Cardiac fibroblast (primary cell): ENCODE measurements around the gene WWTR1.

ENCODE experiments used
- DNase-seq, 2 donors: peaks; one replicate each; pipeline versions ENCODE4 v3.0.0 to v3.0.0-alpha.2; 2010; ENCODE audit warnings: low read depth in 2 of 2
- H3K4me3 ChIP-seq, 2 donors: replicated peaks in 1 of 2; 1 replicate in 1 of 2; 2 replicates in 1 of 2; pipeline ENCODE4 v1.5.1; 2011; ENCODE audit warnings: low read depth in 2 of 2, low read length in 2 of 2, mild to moderate bottlenecking in 2 of 2, moderate library complexity in 1 of 2
- CTCF ChIP-seq: IDR thresholded peaks from one replicate; pipeline ENCODE4 v1.5.1; 2011; ENCODE audit warnings: low read depth, mild to moderate bottlenecking, low read length, inconsistent platforms

Gene WWTR1

GRCh38 chr3:149657926-149658743, at the start of gene WWTR1:
TSS of gene WWTR1 (minus strand) at chr3:149658025. CDS start at chr3:149657306, 719 bp downstream.
- peak; percentile 8 for TF ChIP-seq CTCF

GRCh38 chr3:149706905-149707304, 49.1 kb upstream of the WWTR1 start:
- peak; percentile 50 to 56 for DNase-seq
- no peak for TF ChIP-seq CTCF
- H3K4me3 ChIP-seq, result no peak overlapping the region

More at GRCh38 chr3:149657926-149658743, at the start of gene WWTR1:
- H3K4me3 ChIP-seq, result peak within 1 kb of the TSS; percentile 80 to 91
- DNase-seq, result peak; percentile 95 to 97

GRCh38 chr3:149705416-149705815, 47.6 kb upstream of the WWTR1 start:
- H3K4me3 ChIP-seq, result no peak overlapping the region
- no peak for DNase-seq
- TF ChIP-seq CTCF, result no peak

- peak; percentile 59 to 82 for DNase-seq
- no peak for TF ChIP-seq CTCF
- H3K4me3 ChIP-seq, result no peak overlapping the region
Measured at GRCh38 chr3:149703466-149703865, 45.6 kb upstream of the WWTR1 start.

GRCh38 chr3:149702691-149703441, 45.0 kb upstream of the WWTR1 start:
- TF ChIP-seq CTCF, result no peak
- H3K4me3 ChIP-seq, result no peak overlapping the region
- DNase-seq, result peak; percentile 75 to 98

- DNase-seq, result peak in 1 of 2 donors; percentile 19
- no peak overlapping the region for H3K4me3 ChIP-seq
- TF ChIP-seq CTCF, result no peak
Measured at GRCh38 chr3:149701977-149702350, 44.1 kb upstream of the WWTR1 start.
